Osteocyte (in vitro differentiated cells): ENCODE data around the gene FBXO8. TPM values are rescaled to one million over a fixed set of nuclear protein-coding genes. Genes with fewer than 3 reads are reported as not detected.
"Not testable (repeated sequence)": the region's sequence is repeated elsewhere in the genome, so short reads cannot be mapped to it uniquely, and the experiment has no call there.

Experiments
- DNase-seq: peaks from one replicate; pipeline ENCODE4 v3.0.0; 2021; ENCODE audit warnings: mixed read lengths; ENCODE audit not compliant: unreplicated experiment; ENCODE audit errors: extremely low spot score
- H3K27ac Mint-ChIP-seq: one replicate; pipeline ENCODE4 v1.8.0; 2021; ENCODE audit warnings: mild to moderate bottlenecking, mixed read lengths; ENCODE audit not compliant: unreplicated experiment
- H3K27me3 Mint-ChIP-seq: one replicate; pipeline ENCODE4 v1.8.0; 2021; ENCODE audit warnings: mixed read lengths; ENCODE audit not compliant: unreplicated experiment
- H3K36me3 Mint-ChIP-seq: one replicate; pipeline ENCODE4 v1.8.0; 2021; ENCODE audit warnings: mixed read lengths; ENCODE audit not compliant: unreplicated experiment
- H3K4me1 Mint-ChIP-seq: one replicate; pipeline ENCODE4 v1.8.0; 2021; ENCODE audit warnings: mixed read lengths; ENCODE audit not compliant: unreplicated experiment
- H3K4me3 Mint-ChIP-seq: one replicate; pipeline ENCODE4 v1.8.0; 2021; ENCODE audit warnings: mild to moderate bottlenecking, moderate library complexity, mixed read lengths; ENCODE audit not compliant: unreplicated experiment
- H3K9me3 Mint-ChIP-seq: one replicate; pipeline ENCODE4 v1.8.0; 2021; ENCODE audit warnings: mixed read lengths; ENCODE audit not compliant: unreplicated experiment
- CTCF ChIP-seq: fragments of 200-600 bp; sonication (generic); IDR thresholded peaks from 2 replicates; pipeline ENCODE4 v1.5.0; 2021; ENCODE audit warnings: antibody characterized with exemption, mild to moderate bottlenecking, moderate library complexity
- total RNA-seq: library from RNA; stranded (reverse); gene quantifications from 2 replicates; pipeline ENCODE4 v1.2.1, GENCODE V29; 2021

FBXO8 gene
- total RNA-seq, 1 donor from 2014 or later = 22.0 TPM

GRCh38 chr4:174304664-174305063, 21.2 kb upstream of the FBXO8 start:
- Mint-ChIP-seq H3K4me1 (no peaks in the 10 kb centered on the region), H3K36me3 (peaks cover 30% of the 10 kb centered on the region), H3K9me3 (peaks cover 5% of the 10 kb centered on the region), H3K27me3 (no peaks in the 10 kb centered on the region), H3K27ac (no peak overlapping the region), H3K4me3 (no peak overlapping the region)
- no peak for DNase-seq
- TF ChIP-seq CTCF = no peak

- Mint-ChIP-seq H3K9me3 (peaks cover 5% of the 10 kb centered on the region), H3K4me3 (no peak overlapping the region), H3K27me3 (no peaks in the 10 kb centered on the region), H3K36me3 (peaks cover 32% of the 10 kb centered on the region), H3K27ac (no peak overlapping the region), H3K4me1 (no peaks in the 10 kb centered on the region)
- no peak for DNase-seq
- TF ChIP-seq CTCF = no peak
These were observed 20.2 kb upstream of the FBXO8 start for GRCh38 chr4:174303687-174304086.

GRCh38 chr4:174295142-174295541, 11.7 kb upstream of the FBXO8 start:
- H3K4me3 Mint-ChIP-seq, DNase-seq, H3K27ac Mint-ChIP-seq, H3K27me3 Mint-ChIP-seq, H3K4me1 Mint-ChIP-seq: not testable (repeated sequence)
- Mint-ChIP-seq H3K36me3 (peaks cover 21% of the 10 kb centered on the region), H3K9me3 (peaks cover 25% of the 10 kb centered on the region)

GRCh38 chr4:174294641-174295040, 11.2 kb upstream of the FBXO8 start:
- H3K4me1 Mint-ChIP-seq, H3K4me3 Mint-ChIP-seq, DNase-seq, H3K27ac Mint-ChIP-seq, H3K27me3 Mint-ChIP-seq: not testable (repeated sequence)
- Mint-ChIP-seq H3K36me3 (peaks cover 17% of the 10 kb centered on the region), H3K9me3 (peaks cover 25% of the 10 kb centered on the region)

GRCh38 chr4:174292473-174292872, 9.0 kb upstream of the FBXO8 start:
- no peak for DNase-seq
- no peak overlapping the region for H3K4me3 Mint-ChIP-seq
- peaks cover 29% of the 10 kb centered on the region for H3K9me3 Mint-ChIP-seq
- H3K36me3 Mint-ChIP-seq = peaks cover 15% of the 10 kb centered on the region
- H3K27me3 Mint-ChIP-seq = no peaks in the 10 kb centered on the region
- no peak overlapping the region for H3K27ac Mint-ChIP-seq
- H3K4me1 Mint-ChIP-seq = no peaks in the 10 kb centered on the region
- TF ChIP-seq CTCF = no peak

GRCh38 chr4:174286870-174287269, 3.4 kb upstream of the FBXO8 start:
- Mint-ChIP-seq H3K36me3 (no peaks in the 10 kb centered on the region), H3K9me3 (peaks cover 14% of the 10 kb centered on the region), H3K27ac (no peak overlapping the region), H3K27me3 (no peaks in the 10 kb centered on the region), H3K4me3 (no peak overlapping the region), H3K4me1 (peaks cover 28% of the 10 kb centered on the region)
- no peak for TF ChIP-seq CTCF
- no peak for DNase-seq
